ENCODE results near the gene KLHL15.

DNA sequence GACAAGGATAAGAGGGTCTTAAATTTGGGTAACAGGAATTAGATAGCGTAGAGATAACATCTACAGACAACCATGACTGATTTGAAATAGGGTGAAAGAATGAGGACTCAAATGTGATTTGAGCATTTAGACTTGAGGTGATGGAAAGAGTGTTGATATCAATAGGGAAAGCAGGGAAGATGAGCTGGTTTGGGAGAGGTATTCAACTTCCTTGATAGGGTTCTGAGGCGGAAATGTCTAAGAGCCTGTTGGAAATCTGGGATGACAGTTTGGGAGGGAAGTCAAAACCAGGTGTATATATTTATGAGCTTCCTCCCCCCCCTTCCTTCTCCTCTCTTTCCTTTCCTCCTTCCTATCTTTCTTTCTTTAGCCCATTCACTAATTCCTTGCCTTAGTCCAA is 36.5 kb downstream of the KLHL15 start:
- TF ChIP-seq EZH2 (IDR thresholded peaks at IDR 0.05; ENCODE audit: borderline replicate concordance, low read depth, low read length, poor library complexity, severe bottlenecking), result no peak
- TF ChIP-seq, protein P1, sequence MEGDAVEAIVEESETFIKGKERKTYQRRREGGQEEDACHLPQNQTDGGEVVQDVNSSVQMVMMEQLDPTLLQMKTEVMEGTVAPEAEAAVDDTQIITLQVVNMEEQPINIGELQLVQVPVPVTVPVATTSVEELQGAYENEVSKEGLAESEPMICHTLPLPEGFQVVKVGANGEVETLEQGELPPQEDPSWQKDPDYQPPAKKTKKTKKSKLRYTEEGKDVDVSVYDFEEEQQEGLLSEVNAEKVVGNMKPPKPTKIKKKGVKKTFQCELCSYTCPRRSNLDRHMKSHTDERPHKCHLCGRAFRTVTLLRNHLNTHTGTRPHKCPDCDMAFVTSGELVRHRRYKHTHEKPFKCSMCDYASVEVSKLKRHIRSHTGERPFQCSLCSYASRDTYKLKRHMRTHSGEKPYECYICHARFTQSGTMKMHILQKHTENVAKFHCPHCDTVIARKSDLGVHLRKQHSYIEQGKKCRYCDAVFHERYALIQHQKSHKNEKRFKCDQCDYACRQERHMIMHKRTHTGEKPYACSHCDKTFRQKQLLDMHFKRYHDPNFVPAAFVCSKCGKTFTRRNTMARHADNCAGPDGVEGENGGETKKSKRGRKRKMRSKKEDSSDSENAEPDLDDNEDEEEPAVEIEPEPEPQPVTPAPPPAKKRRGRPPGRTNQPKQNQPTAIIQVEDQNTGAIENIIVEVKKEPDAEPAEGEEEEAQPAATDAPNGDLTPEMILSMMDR (conservative IDR thresholded peaks at IDR 0.05; ENCODE audit: low read depth, low read length), result no peak
